Urinary bladder (tissue), 4 donors: ENCODE measurements around the gene IL2RA. TPM values are rescaled to one million over a fixed set of nuclear protein-coding genes. Genes with fewer than 3 reads are reported as not detected.
A peak's percentile ranks its signal among the peaks of the same experiment; 100 is the strongest.
"Not testable (repeated sequence)": the region's sequence is repeated elsewhere in the genome, so short reads cannot be mapped to it uniquely, and the experiment has no call there.

ENCODE experiments used
- DNase-seq: peaks from one replicate; pipeline ENCODE4 v3.0.0-alpha.2; 2015; ENCODE audit errors: extremely low spot score
- H3K27ac ChIP-seq: one replicate; pipeline ENCODE4 v1.5.1; 2013; ENCODE audit warnings: low read depth, mild to moderate bottlenecking, moderate library complexity
- H3K36me3 ChIP-seq: one replicate; pipeline ENCODE4 v1.6.1; 2013; ENCODE audit warnings: mild to moderate bottlenecking, moderate library complexity; ENCODE audit not compliant: insufficient read depth
- H3K4me1 ChIP-seq: one replicate; pipeline ENCODE4 v1.6.1; 2013; ENCODE audit warnings: mild to moderate bottlenecking, moderate library complexity; ENCODE audit not compliant: insufficient read depth
- H3K4me3 ChIP-seq: one replicate; pipeline ENCODE4 v1.5.1; 2013; ENCODE audit warnings: low read depth, low read length
- WGBS: extraction: QIAGEN DNeasy Blood & Tissue Kit; methylation state at CpG from one replicate; pipeline ENCODE4 v1.1.7; 2013; 5-methylcytosine and 5-hydroxymethylcytosine counted together
- polyA plus RNA-seq: library from polyadenylated mRNA; stranded (reverse); fragments of 200-250 nt; gene quantifications from one replicate; pipeline ENCODE4 v1.2.3, GENCODE V29; 2013
- total RNA-seq: library from RNA; depleted of rRNA; stranded (reverse); fragments of >200 nt; gene quantifications from one replicate; pipeline ENCODE4 v1.2.3, GENCODE V29; 2014
- donor health status: healthy with polysubstance abuse.
- donor health status: healthy.

IL2RA gene
- total RNA-seq (0.37 TPM), polyA plus RNA-seq (0.87 TPM)

DNA sequence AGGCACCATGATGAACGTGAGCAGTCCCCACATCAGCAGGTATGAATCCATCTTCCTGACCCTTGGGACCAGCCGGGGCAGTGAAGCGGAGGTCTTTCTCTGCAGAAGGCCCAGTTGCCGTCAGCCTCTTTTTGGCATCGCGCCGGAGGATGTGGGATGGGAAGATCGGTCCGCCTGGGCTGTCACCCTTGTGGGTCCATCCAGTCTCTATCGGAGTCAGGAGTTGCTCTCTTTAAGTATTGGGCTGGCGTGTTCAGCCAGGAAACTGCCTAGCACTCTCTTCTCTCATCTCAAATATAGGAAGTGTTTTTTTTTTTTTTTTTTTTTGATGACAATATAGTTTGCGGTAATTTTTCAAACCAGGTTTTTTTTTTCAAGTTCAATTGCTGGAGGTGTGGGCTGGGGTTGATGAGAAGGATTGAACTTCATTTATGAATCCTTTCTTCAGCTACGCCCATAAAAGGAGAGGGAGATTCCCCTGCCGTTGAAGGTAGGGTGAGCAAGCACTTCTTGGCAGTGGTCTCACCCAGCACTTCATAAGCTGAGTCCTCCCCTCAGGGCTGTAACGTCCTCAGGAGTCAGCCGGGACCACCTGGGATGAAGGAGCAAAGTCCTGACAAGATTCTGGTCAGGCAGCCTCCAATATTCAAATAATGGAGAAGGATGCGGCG, at the start of gene IL2RA:
IL2RA (minus strand) TSS at position 267 of the 671 bp plus-strand sequence; CDS start at position 51, 216 bp downstream.
- 81% methylated on average over 18 of the region's 18 CpGs for WGBS
- H3K4me3 ChIP-seq: peak within 1 kb of the TSS; percentile 2
- H3K27ac ChIP-seq: no peak within 1 kb of the TSS
- H3K36me3 ChIP-seq: no peaks in the 10 kb centered on the region
- H3K4me1 ChIP-seq: no peaks in the 10 kb centered on the region
- no peak for DNase-seq

DNA sequence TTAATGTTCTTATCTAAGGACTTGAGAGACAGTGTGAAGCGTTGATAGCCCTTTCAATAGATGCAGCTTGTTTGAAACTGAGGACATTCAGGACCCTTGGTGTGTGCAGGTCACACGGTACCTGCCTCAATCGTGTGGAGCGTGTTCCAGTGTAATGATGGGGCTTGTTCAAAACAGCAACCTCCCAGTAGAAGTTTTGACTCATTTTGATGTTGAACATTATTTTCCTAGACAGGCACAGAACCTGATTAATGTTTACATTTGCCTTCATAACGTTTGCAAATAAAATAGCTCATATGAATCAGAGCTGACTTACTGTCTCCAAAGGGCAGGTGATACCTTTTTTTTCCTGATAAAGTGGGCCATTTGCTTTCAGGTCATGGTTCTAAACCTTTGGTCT, 48.0 kb upstream of the IL2RA start:
- H3K4me1 ChIP-seq: no peaks in the 10 kb centered on the region
- H3K27ac ChIP-seq: no peak overlapping the region
- no peak for DNase-seq
- 81% methylated on average over 5 of the region's 5 CpGs for WGBS
- H3K4me3 ChIP-seq: no peak overlapping the region
- H3K36me3 ChIP-seq: peaks cover 16% of the 10 kb centered on the region

DNA sequence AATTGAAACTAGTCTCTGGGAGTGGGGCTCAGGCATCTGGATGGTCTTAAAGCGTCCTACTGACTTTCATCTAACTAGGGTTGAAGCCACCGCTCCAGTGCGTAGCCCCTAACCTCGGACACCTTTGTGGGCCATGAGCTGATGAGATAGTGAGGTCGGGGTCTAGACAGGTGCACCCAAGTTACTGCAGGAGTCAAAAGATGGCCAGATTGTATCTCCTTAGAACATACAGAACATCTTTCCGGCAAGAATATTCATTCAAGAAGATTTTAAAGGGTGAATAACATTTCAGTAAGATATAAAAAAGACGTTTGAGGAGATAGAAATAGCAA, 47.2 kb upstream of the IL2RA start:
- 80% methylated on average over 7 of the region's 7 CpGs for WGBS
- DNase-seq: no peak
- peaks cover 16% of the 10 kb centered on the region for H3K36me3 ChIP-seq

DNA sequence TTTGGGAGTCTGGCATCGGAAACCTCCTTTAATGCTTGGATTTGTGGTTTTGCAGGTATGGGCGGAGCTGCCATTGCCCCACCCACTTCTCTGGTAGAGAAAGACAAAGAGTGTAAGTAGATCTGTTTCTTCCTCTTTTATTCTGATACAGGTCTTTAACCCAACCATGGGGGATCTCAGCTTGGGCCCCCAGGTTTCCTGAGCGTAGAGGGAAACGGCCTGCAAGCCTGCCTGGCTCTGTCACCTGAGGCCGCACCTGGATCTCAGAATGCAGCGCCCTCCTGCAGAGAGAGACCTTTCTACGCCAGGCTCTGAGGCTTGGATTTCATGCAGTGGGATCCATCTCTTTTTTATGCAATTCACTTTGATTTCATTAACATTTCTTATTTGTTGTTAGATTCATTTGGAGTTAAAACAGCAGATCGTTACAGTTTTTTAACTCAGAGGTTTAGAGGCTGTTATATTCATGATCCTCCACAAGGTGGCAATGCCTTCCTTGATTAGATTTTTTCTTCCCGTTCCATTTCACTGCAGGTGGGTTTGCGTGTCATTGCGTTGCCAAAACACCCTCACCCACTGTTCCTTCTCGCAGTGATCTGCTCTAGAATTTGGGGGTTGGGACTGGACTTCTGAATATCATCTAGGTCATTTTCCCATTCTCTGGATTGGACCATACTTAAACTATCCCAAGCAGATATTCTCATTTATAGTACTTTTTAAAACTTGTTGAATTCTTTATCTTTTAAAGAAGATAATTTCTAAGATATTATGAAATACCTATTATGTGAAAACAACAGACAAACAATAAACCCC, 46.7 kb upstream of the IL2RA start:
- H3K4me1 ChIP-seq: no peaks in the 10 kb centered on the region
- H3K4me3 ChIP-seq: no peak overlapping the region
- H3K36me3 ChIP-seq: peaks cover 16% of the 10 kb centered on the region
- no peak overlapping the region for H3K27ac ChIP-seq
- WGBS: 45% methylated on average over 12 of the region's 12 CpGs
- no peak for DNase-seq

More for the DNA sequence above, 47.2 kb upstream of the IL2RA start:
- Histone ChIP-seq H3K4me3 (no peak overlapping the region), H3K27ac (no peak overlapping the region), H3K4me1 (no peaks in the 10 kb centered on the region)

DNA sequence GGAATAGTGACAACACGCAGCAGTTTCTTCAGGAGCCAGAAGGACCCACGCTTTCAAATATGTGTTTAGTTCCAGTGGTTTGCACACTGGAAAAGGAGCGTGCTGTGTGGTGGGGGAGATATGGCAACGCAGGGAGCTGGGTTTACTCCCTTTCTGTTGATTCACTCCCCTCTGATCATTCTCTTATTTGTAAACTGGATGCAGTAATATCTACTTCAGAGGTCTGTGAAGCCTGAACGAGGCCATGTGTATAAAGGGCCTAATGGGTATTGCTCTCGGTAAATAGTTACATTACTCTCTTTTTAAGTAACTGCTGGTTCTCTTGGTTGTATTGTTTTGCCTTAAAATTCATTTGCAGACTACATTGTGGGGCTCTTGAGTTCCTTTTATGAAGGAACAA, 45.9 kb upstream of the IL2RA start:
- peaks cover 18% of the 10 kb centered on the region for H3K36me3 ChIP-seq
- no peak overlapping the region for H3K4me3 ChIP-seq
- 60% methylated on average over 6 of the region's 6 CpGs for WGBS
- no peak for DNase-seq
- H3K4me1 ChIP-seq: no peaks in the 10 kb centered on the region
- H3K27ac ChIP-seq: no peak overlapping the region

DNA sequence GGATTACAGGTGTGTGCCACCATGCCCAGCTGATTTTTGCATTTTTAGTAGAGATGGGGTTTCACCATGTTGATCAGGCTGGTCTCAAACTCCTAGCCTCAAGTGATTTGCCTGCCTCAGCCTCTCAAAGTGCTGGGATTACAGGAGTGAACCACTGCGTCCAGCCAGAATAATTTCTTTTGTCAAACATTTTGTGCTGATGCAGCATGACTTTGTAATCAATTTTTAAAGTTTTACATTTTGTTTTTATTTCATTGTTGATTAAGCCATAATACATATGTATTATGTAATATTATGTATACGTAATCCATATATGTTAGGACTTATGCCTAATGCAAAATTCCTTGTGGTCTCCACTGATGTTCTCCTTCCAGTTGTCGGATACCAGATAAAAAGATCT, 45.4 kb upstream of the IL2RA start:
- WGBS: 81% methylated on average over 3 of the region's 3 CpGs
- H3K4me1 ChIP-seq, H3K27ac ChIP-seq, H3K4me3 ChIP-seq, DNase-seq: not testable (repeated sequence)
- H3K36me3 ChIP-seq: peaks cover 22% of the 10 kb centered on the region

DNA sequence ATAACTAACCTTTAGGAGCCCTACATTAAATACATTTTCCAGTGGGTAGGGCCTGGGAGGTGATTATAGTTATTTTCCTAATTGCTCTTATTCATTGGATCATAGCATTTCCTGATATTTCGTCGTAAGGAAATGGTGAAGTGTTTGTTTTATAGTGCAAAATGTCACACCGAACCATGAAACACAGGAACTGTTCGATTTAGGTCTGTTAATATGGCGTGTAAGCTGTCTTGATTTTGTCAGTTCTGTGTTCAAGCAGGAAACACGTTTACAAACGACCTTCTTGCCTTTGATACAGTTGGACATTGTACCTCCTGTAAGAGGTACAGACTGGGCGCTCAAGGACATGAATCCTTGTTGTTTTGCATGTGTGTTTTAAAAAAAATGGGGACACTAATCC, 41.4 kb upstream of the IL2RA start:
- Histone ChIP-seq H3K36me3 (peaks cover 18% of the 10 kb centered on the region), H3K4me3 (no peak overlapping the region), H3K27ac (no peak overlapping the region), H3K4me1 (no peaks in the 10 kb centered on the region)
- WGBS: 80% methylated on average over 8 of the region's 8 CpGs
- no peak for DNase-seq

DNA sequence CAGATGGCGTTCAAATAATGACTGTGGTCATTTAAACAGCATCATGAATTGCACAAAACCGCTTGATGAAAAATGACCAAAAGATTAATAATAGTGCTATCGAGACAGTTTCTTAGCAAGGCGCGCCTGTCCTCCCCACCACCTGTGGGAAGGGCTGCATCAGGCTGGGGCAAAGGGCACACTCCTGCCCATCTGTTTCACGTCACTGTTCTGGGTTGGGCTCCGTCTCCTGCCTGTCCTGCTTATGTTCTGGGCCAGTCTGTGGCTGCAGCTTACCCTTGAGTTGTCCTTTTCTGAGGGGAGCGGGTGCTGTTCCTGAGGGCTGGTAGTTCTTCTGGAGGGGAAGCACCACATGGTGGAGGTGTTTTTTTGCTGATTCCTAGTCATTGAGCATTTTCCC, 40.0 kb upstream of the IL2RA start:
- peaks cover 15% of the 10 kb centered on the region for H3K36me3 ChIP-seq
- WGBS: 96% methylated on average over 8 of the region's 8 CpGs
- no peaks in the 10 kb centered on the region for H3K4me1 ChIP-seq
- no peak overlapping the region for H3K4me3 ChIP-seq
- no peak for DNase-seq
- no peak overlapping the region for H3K27ac ChIP-seq

DNA sequence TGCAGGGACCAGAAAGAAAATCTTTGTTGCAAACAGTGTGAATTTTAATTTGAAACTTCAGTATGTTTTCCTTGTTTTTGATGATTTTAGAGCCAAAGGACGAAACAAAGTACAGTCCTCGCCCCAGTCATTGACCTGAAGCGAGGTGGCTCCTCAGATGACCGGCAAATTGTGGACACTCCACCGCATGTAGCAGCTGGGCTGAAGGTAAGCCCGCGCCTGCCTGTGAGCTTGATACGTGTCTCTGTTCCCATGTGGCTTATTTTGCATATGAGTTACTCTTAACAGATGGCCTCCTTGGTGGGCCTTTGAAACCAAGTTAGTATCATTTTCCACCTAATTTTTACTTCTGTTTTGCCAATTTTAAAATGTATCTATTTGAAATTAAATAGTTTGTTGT, 39.0 kb upstream of the IL2RA start:
- no peaks in the 10 kb centered on the region for H3K4me1 ChIP-seq
- peaks cover 13% of the 10 kb centered on the region for H3K36me3 ChIP-seq
- no peak overlapping the region for H3K4me3 ChIP-seq
- 91% methylated on average over 8 of the region's 8 CpGs for WGBS
- no peak for DNase-seq
- no peak overlapping the region for H3K27ac ChIP-seq

DNA sequence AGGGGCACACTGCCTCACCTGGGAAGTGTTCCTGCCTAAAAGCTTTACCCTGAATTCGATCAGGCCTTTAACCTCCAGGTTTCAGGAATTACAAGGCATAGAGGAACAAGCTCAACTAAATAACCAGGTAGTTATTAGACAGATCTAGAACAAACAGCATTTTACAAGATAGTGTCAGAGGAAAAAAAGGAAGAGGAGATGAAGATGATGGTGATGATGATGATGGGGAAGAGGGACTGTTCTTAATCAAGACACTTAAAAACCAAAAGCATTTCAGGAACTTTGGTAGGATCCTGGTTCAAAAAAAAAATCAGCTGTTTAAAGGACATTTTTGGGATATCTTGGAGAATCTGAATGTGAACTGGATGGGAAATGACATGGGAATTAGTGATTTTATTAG, 38.2 kb upstream of the IL2RA start:
- H3K36me3 ChIP-seq: peaks cover 11% of the 10 kb centered on the region
- no peak for DNase-seq
- WGBS: 84% methylated on average over 1 of the region's 1 CpG

DNA sequence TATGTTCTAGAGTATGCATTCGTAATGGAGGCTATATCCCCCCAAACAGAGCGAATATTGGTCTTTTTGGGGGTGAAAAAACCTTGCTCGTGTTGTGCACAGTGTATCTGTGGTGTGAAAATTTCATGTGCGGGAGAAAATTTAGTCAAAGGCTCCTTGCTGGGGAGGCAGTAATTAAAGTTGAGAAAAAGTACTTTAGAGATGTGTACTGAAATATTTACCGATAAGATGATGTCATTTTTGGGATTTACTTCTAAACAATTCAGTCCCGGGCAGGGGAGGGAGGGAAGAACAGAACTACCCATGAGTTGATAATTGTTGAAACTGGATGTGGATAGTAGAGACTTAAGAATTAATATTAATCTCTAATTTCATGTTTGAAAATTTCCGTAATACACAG, 36.0 kb upstream of the IL2RA start:
- peaks cover 9% of the 10 kb centered on the region for H3K36me3 ChIP-seq
- 83% methylated on average over 7 of the region's 7 CpGs for WGBS
- no peak overlapping the region for H3K27ac ChIP-seq
- H3K4me1 ChIP-seq: no peaks in the 10 kb centered on the region
- no peak for DNase-seq
- H3K4me3 ChIP-seq: no peak overlapping the region

More for the DNA sequence above, 38.2 kb upstream of the IL2RA start:
- Histone ChIP-seq H3K4me1 (no peaks in the 10 kb centered on the region), H3K27ac (no peak overlapping the region), H3K4me3 (no peak overlapping the region)

DNA sequence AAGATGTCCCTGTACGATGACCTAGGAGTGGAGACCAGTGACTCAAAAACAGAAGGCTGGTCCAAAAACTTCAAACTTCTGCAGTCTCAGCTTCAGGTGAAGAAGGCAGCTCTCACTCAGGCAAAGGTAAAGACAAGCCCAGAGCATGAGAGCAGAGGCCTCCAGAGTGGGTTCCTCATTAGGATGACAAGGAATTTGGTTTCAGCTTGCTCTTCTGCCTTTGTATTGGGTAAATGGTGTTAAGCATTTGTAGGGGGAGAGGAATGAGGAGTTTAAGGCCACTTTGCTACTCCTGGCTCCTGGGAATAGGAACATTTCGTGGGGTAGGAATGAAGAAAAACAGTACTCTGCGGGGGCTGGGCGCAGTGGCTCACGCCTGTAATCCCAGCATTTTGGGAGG, 34.9 kb upstream of the IL2RA start:
- DNase-seq: no peak
- 91% methylated on average over 5 of the region's 5 CpGs for WGBS
- peaks cover 5% of the 10 kb centered on the region for H3K36me3 ChIP-seq
- no peak overlapping the region for H3K4me3 ChIP-seq
- H3K4me1 ChIP-seq: no peaks in the 10 kb centered on the region
- no peak overlapping the region for H3K27ac ChIP-seq

DNA sequence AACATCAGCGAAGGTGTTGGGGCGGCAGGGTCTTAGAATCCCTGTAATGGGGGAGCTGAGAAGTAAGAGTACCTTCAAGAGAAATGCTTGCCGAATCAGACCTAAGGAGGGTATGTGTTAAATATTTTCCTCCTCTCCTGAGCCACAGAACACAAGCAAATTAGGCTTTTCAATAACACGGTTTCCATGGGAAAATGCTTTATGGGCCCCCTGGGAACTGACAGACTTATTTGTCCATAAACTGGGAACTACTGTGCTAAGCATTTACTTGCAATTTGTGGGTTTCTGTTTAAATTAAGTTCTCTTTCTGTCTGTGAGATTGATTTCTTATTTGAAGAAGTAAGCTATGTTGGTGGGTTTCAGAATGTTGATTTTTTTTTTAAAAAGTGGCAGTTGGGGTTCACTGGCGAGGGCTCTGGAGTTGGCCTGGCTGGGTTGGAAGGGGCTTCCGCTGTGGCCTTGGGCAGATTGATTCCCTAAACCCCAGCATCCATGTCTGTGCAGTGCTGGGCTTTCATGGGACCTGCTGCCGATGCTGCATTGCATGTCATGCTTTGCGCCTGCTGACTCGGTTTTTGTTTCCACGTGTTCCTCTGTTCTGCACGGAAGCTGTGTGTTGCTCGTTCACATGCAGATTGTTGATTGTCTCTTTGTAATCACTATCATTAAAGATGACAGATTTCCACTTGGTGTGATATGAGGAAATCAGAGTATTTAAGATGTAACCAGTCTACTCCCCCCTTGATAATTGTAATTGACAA, 33.8 kb upstream of the IL2RA start:
- no peak for DNase-seq
- no peak overlapping the region for H3K27ac ChIP-seq
- no peak overlapping the region for H3K4me3 ChIP-seq
- 79% methylated on average over 12 of the region's 12 CpGs for WGBS
- H3K4me1 ChIP-seq: no peaks in the 10 kb centered on the region
- peaks cover 5% of the 10 kb centered on the region for H3K36me3 ChIP-seq

DNA sequence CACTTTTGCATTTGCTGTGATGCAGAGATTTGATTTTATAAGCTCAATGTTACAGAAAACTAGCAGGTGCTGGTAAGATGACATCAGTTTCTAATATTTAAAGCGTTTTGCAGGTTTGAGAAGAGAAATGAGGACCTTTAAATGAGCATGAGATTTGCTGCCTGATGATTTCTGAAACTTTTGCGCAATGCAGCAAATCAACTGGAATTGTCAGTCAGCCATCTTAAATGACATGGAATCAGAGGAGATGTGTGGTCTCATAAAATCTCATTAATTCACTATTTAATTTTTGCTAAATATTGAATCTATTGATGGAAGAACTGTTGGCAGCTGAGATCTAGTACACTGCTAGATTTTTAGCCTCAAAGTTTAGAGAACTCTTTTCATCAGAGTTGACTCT, 30.6 kb upstream of the IL2RA start:
- no peak for DNase-seq
- 79% methylated on average over 2 of the region's 2 CpGs for WGBS
- Histone ChIP-seq H3K4me3 (no peak overlapping the region), H3K27ac (no peak overlapping the region), H3K36me3 (no peaks in the 10 kb centered on the region), H3K4me1 (no peaks in the 10 kb centered on the region)
